Motor neuron (in vitro differentiated cells): ENCODE results near the gene NFATC2IP. TPM values are rescaled to one million over a fixed set of nuclear protein-coding genes. Genes with fewer than 3 reads are reported as not detected.

ENCODE experiments used
- ATAC-seq, 8 experiments: fragments of 200-7000 bp; cut with Tn5 transposase; replicated peaks in 6 of 8; 2 replicates each; pipeline ENCODE4 v1.8.0; 2021; ENCODE audit warnings: mild to moderate bottlenecking in 8 of 8, moderate library complexity in 8 of 8
- H3K27ac ChIP-seq, 2 donors: fragments of 250-450 bp; sonication (Bioruptor Pico); 2 replicates each; pipeline ENCODE4 v1.9.0; 2021; ENCODE audit warnings: antibody characterized with exemption in 2 of 2, mild to moderate bottlenecking in 2 of 2, moderate library complexity in 1 of 2
- H3K4me1 ChIP-seq, 2 donors: fragments of 250-450 bp; sonication (Bioruptor Pico); replicated peaks in 1 of 2; 2 replicates each; pipeline ENCODE4 v1.6.1; 2021; ENCODE audit warnings: antibody characterized with exemption in 2 of 2, mild to moderate bottlenecking in 2 of 2, moderate library complexity in 1 of 2
- H3K4me3 ChIP-seq, 5 donors: fragments of 250-450 bp; sonication (Bioruptor Pico); 2 replicates each; pipeline ENCODE4 v1.9.0; 2021; ENCODE audit warnings: antibody characterized with exemption in 5 of 5, mild to moderate bottlenecking in 5 of 5, moderate library complexity in 4 of 5
- WGBS, 10 experiments: fragments of 450-650 bp; shearing (Covaris generic); methylation state at CpG; one replicate each; pipeline ENCODE4 v1.0.0; 2022; 5-methylcytosine and 5-hydroxymethylcytosine counted together
- in situ Hi-C, 9 experiments: fragments of 400-800 bp; cut with MboI; loops; one replicate each; pipeline ENCODE4 v1.15.0; 2021; ENCODE audit warnings: low sequenced_read_pairs in 9 of 9, low pct_unique_long_range_greater_than_20kb in 2 of 9; ENCODE audit not compliant: unreplicated experiment in 9 of 9
- total RNA-seq, 8 experiments: library from RNA; unstranded; fragments of 300-600 nt; gene quantifications; 2 replicates each; pipeline versions ENCODE4 v1.2.3 to v1.2.4, GENCODE V29; 2022

The NFATC2IP gene
- total RNA-seq, 8 experiments from 2014 or later = 10.2 to 51.7 (median 16.4) TPM

DNA sequence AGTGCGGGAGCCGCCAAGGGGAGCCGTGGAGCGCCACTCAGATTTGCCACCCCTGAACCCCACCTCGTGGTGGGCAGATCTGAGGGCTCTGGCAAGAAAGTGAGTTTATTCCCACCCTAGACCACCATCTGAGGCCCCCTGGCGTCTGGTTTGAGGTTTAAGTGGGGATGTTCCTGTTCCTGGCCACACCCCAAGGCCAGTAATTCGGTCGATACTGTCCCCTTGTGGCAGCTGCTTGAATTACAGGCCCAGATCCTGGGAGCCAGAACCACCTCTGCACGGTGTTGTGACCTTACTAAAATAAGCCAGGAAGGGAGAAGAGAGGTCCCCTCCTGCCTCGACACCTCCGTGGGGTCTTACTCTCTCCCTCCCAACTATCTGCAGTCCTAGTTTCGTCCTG, 30.8 kb downstream of the NFATC2IP start:
- peak in 3 of 8 experiments; percentile 29 to 45 (median 34) for ATAC-seq
- 60 to 97% (median 87%) methylated on average over 1 to 6 of the region's 12 CpGs; no CpG with 5 or more reads in 5 of the 10 experiments for WGBS, 10 experiments
- H3K4me3 ChIP-seq = no peak overlapping the region
- no peak overlapping the region for H3K27ac ChIP-seq
- no peaks in the 10 kb centered on the region for H3K4me1 ChIP-seq
- in situ Hi-C loops = no loop called here

- in situ Hi-C loops = no loop called here
- WGBS, 10 experiments = 94 to 100% methylated on average over 1 to 6 of the region's 10 CpGs; no CpG with 5 or more reads in 8 of the 10 experiments
- ATAC-seq = no peak
These were observed 31.7 kb downstream of the NFATC2IP start for GRCh38 chr16:28982418-28982817.

GRCh38 chr16:28982949-28983348, 32.2 kb downstream of the NFATC2IP start:
- Histone ChIP-seq H3K4me1 (no peaks in the 10 kb centered on the region), H3K27ac (no peak overlapping the region), H3K4me3 (no peak overlapping the region)
- in situ Hi-C loops = no loop called here
- WGBS, 10 experiments = 60 to 100% (median 94%) methylated on average over 2 to 4 of the region's 11 CpGs; no CpG with 5 or more reads in 6 of the 10 experiments
- no peak for ATAC-seq

More at GRCh38 chr16:28982418-28982817, 31.7 kb downstream of the NFATC2IP start:
- Histone ChIP-seq H3K4me3 (no peak overlapping the region), H3K4me1 (no peaks in the 10 kb centered on the region), H3K27ac (no peak overlapping the region)

GRCh38 chr16:28983644-28984043, 32.9 kb downstream of the NFATC2IP start:
- no peaks in the 10 kb centered on the region for H3K4me1 ChIP-seq
- ATAC-seq = no peak
- H3K4me3 ChIP-seq = no peak overlapping the region
- no peak overlapping the region for H3K27ac ChIP-seq
- in situ Hi-C loops = no loop called here
- WGBS, 10 experiments = 60 to 100% (median 93%) methylated on average over 1 to 10 of the region's 18 CpGs; no CpG with 5 or more reads in 5 of the 10 experiments

GRCh38 chr16:28984091-28984490, 33.4 kb downstream of the NFATC2IP start:
- peak in 4 of 8 experiments; percentile 12 to 26 (median 19) for ATAC-seq
- H3K4me1 ChIP-seq = no peaks in the 10 kb centered on the region
- H3K27ac ChIP-seq = no peak overlapping the region
- 94 to 100% methylated on average over 1 to 3 of the region's 12 CpGs; no CpG with 5 or more reads in 8 of the 10 experiments for WGBS, 10 experiments
- in situ Hi-C loops = no loop called here
- H3K4me3 ChIP-seq = no peak overlapping the region

GRCh38 chr16:28984619-28985135, 33.9 kb downstream of the NFATC2IP start, which contains the start of gene LAT:
Gene LAT (plus strand): TSS chr16:28985052. CDS start chr16:28985418, 366 bp downstream.
- Histone ChIP-seq H3K4me1 (no peaks in the 10 kb centered on the region), H3K27ac (no peak within 1 kb of the TSS), H3K4me3 (no peak within 1 kb of the TSS)
- in situ Hi-C loops = no loop called here
- 60% methylated on average over 1 of the region's 24 CpGs; no CpG with 5 or more reads in 9 of the 10 experiments for whole genome bisulfite sequencing, 10 experiments
- peak in 4 of 8 experiments; percentile 15 to 31 (median 20) for ATAC-seq

DNA sequence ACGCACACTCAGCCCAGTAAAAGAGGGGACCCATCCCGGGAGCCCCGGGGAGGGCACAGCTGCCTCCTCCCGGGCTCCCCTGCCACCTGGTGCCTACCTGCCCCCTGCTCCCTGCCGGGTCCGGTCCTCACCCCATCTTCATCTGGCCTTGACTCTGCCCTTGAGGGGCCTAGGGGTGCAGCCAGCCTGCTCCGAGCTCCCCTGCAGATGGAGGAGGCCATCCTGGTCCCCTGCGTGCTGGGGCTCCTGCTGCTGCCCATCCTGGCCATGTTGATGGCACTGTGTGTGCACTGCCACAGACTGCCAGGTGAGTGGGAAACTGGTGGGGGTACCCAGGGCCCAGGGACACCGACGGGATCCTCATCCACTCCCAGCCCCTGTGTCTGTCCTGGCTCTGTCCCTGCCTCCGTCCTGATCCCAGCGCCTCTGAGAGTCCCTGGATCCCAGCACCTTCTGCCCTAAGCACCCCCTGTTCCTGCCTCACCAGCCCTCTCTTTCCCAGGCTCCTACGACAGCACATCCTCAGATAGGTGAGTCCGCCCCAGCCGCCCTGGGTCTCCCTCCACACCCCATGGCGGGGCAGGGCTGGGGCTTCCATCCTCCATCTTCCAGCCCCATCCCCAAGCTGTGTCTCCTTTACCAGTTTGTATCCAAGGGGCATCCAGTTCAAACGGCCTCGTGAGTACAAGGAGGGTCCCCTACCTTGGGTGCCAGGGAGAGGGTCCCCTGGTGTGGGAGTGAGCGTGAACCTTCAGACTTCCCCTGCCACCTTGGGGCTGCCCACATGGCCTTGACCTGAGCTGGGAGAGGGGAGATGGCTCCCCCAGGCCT, 34.7 kb downstream of the NFATC2IP start:
- no peak overlapping the region for H3K4me3 ChIP-seq
- ATAC-seq = peak in 3 of 8 experiments; percentile 4 to 15 (median 6)
- H3K4me1 ChIP-seq = no peaks in the 10 kb centered on the region
- WGBS, 10 experiments = 80 to 100% (median 90%) methylated on average over 1 to 6 of the region's 19 CpGs; no CpG with 5 or more reads in 5 of the 10 experiments
- H3K27ac ChIP-seq = no peak overlapping the region
- in situ Hi-C loops = no loop called here

GRCh38 chr16:28986046-28986445, 35.3 kb downstream of the NFATC2IP start:
- ATAC-seq = no peak
- in situ Hi-C loops = no loop called here
- H3K4me3 ChIP-seq = no peak overlapping the region
- no peaks in the 10 kb centered on the region for H3K4me1 ChIP-seq
- no peak overlapping the region for H3K27ac ChIP-seq
- WGBS, 10 experiments = no CpG with 5 or more reads among the region's 9 CpGs

DNA sequence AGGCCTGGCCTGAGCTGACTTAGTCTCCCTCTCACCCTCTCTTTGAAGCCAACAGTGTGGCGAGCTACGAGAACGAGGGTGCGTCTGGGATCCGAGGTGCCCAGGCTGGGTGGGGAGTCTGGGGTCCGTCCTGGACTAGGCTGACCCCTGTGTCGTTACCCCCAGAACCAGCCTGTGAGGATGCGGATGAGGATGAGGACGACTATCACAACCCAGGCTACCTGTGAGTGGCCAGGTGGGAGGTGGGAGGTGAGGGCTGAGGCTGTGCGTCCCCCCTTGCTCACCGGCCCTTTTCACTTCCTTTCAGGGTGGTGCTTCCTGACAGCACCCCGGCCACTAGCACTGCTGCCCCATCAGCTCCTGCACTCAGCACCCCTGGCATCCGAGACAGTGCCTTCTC, 35.8 kb downstream of the NFATC2IP start:
- H3K27ac ChIP-seq = no peak overlapping the region
- no peaks in the 10 kb centered on the region for H3K4me1 ChIP-seq
- ATAC-seq = no peak
- H3K4me3 ChIP-seq = no peak overlapping the region
- 94 to 100% (median 100%) methylated on average over 1 to 3 of the region's 13 CpGs; no CpG with 5 or more reads in 6 of the 10 experiments for WGBS, 10 experiments
- in situ Hi-C loops = no loop called here

DNA sequence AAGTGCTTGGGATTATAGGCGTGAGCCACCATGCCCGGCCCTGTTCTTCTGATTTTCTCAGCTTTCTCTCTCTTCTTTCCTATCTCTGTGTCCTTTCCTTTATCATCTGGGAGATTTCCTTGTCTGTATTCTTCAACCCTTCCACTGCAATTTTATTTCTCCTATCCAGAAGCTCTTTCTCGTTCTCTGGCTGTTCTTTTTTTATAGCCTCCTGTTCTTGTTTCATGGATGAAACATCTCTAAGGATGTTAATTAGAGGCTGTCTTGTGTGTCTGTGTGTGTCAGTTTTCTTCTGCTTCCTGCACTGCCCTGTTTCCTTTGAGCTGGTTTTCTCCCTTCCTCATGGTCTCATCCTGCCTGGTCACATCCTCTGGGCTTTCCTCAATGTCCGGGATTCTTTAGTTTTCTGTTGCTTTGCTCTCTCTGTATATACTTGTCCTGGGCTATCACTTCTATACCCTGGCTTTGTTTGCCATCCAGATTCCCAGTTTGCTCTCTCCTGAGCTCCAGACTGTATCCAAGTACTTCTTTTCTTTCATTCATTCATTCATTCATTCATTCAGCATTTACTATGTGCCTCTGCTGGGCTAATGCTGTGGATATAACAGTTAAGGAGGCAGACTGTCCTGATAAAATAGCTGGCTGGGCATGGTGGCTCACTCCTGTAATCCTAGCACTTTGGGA, 36.6 kb downstream of the NFATC2IP start:
- WGBS, 10 experiments = 80 to 100% (median 93%) methylated on average over 1 to 4 of the region's 4 CpGs
- Histone ChIP-seq H3K4me3 (no peak overlapping the region), H3K27ac (no peak overlapping the region), H3K4me1 (no peaks in the 10 kb centered on the region)
- no peak for ATAC-seq
- in situ Hi-C loops = no loop called here

DNA sequence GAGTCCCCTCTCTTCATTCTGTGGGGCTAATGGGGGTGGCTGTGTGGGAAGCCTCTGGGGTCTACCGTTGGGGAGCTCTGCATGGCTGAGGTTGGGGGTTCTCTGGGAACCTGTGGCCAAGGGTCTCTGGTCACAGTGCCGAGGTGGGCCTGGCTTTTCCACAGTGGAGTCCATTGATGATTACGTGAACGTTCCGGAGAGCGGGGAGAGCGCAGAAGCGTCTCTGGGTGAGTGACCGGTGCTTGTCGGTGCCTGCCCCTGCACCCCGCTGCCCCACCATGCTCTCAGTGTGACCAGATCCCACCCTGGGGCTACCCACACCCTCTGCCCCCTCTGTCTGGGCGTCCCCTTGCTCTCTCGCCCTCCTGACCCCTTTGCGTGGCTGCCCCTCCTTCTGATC, 38.6 kb downstream of the NFATC2IP start:
- Histone ChIP-seq H3K27ac (no peak overlapping the region), H3K4me3 (no peak overlapping the region), H3K4me1 (no peaks in the 10 kb centered on the region)
- WGBS, 10 experiments = 100% methylated on average over 1 of the region's 14 CpGs; no CpG with 5 or more reads in 8 of the 10 experiments
- in situ Hi-C loops = no loop called here
- peak in 1 of 8 experiments; percentile 8 for ATAC-seq

GRCh38 chr16:28990375-28991040, 39.8 kb downstream of the NFATC2IP start:
- Histone ChIP-seq H3K4me3 (no peak overlapping the region), H3K4me1 (no peaks in the 10 kb centered on the region), H3K27ac (no peak overlapping the region)
- in situ Hi-C loops = no loop called here
- WGBS, 10 experiments = 28 to 100% (median 65%) methylated on average over 1 to 6 of the region's 11 CpGs; no CpG with 5 or more reads in 1 of the 10 experiments
- ATAC-seq = peak in 5 of 8 experiments; percentile 6 to 55 (median 11)
